Caco-2 (cell line): ENCODE measurements around the gene EIF3D. TPM values are rescaled to one million over a fixed set of nuclear protein-coding genes. Genes with fewer than 3 reads are reported as not detected.
A peak's percentile ranks its signal among the peaks of the same experiment; 100 is the strongest.

Experiments used
- BruUV-seq: library from RNA; stranded (reverse); fragments of 400-500 nt; replicated peaks from 2 replicates; lab custom pipeline; 2021; lab: Mats Ljungman, UMichigan
- CTCF ChIA-PET: fragments of 300-600 bp; sonication (Branson Sonifier 250); formaldehyde crosslinking; loops from one replicate; lab custom pipeline; 2022; ENCODE audit warnings: antibody characterized with exemption; lab: Charles Lee
- POLR2A ChIA-PET: fragments of 300-600 bp; sonication (Branson Sonifier 250); formaldehyde crosslinking; loops from one replicate; lab custom pipeline; 2022; ENCODE audit warnings: antibody characterized with exemption; lab: Charles Lee
- DNase-seq, 2 experiments: peaks; one replicate each; pipeline versions ENCODE4 v3.0.0 to v3.0.0-alpha.2; 2020 to 2022
- H3K27me3 ChIP-seq: replicated peaks from 2 replicates; pipeline ENCODE4 v1.6.0; 2011; ENCODE audit warnings: low read length; ENCODE audit not compliant: control insufficient read depth, insufficient read depth
- H3K36me3 ChIP-seq: 2 replicates; pipeline ENCODE4 v1.5.1; 2011; ENCODE audit warnings: low read length; ENCODE audit not compliant: control insufficient read depth, insufficient read depth
- H3K4me1 ChIP-seq: fragments of 250-450 bp; sonication (Bioruptor Pico); 2 replicates; pipeline ENCODE4 v1.5.1; 2020; ENCODE audit warnings: mild to moderate bottlenecking
- H3K4me3 ChIP-seq: 2 replicates; pipeline ENCODE4 v1.5.1; 2011; ENCODE audit warnings: low read depth, mild to moderate bottlenecking, control low read depth, low read length
- H3K9me3 ChIP-seq: fragments of 250-450 bp; sonication (Bioruptor Pico); 2 replicates; pipeline ENCODE4 v1.5.1; 2020; ENCODE audit warnings: mild to moderate bottlenecking, moderate library complexity
- H3K27ac Mint-ChIP-seq: one replicate; pipeline ENCODE4 v1.8.0; 2022; ENCODE audit warnings: mixed read lengths; ENCODE audit not compliant: unreplicated experiment
- H3K27me3 Mint-ChIP-seq: one replicate; pipeline ENCODE4 v1.8.0; 2022; ENCODE audit warnings: mixed read lengths; ENCODE audit not compliant: insufficient read depth, unreplicated experiment
- H3K36me3 Mint-ChIP-seq: one replicate; pipeline ENCODE4 v1.8.0; 2022; ENCODE audit warnings: mild to moderate bottlenecking, mixed read lengths; ENCODE audit not compliant: insufficient read depth, unreplicated experiment
- H3K4me1 Mint-ChIP-seq: one replicate; pipeline ENCODE4 v1.8.0; 2022; ENCODE audit warnings: low read depth, mixed read lengths; ENCODE audit not compliant: unreplicated experiment
- H3K4me3 Mint-ChIP-seq: one replicate; pipeline ENCODE4 v1.8.0; 2022; ENCODE audit warnings: mild to moderate bottlenecking, moderate library complexity, mixed read lengths; ENCODE audit not compliant: unreplicated experiment
- H3K9me3 Mint-ChIP-seq: one replicate; pipeline ENCODE4 v1.8.0; 2022; ENCODE audit warnings: mixed read lengths; ENCODE audit not compliant: unreplicated experiment
- intact Hi-C: fragments of 100-400 bp; cut with micrococcal nuclease; formaldehyde crosslinking; loops from one replicate; pipeline ENCODE4 v1.10.0; 2022; ENCODE audit not compliant: unreplicated experiment
- total RNA-seq: library from RNA; stranded (reverse); gene quantifications from 2 replicates; pipeline ENCODE4 v1.2.3, GENCODE V29; 2022
- TF ChIP-seq, protein P1 (sequence below), 2 experiments: fragments of 200-600 bp in 1 of 2; IDR thresholded peaks; 1 replicate in 1 of 2; 2 replicates in 1 of 2; pipeline versions ENCODE4 v1.5.1 to v1.8.0; 2011 to 2022; ENCODE audit warnings: antibody characterized with exemption in 1 of 2, control low read depth in 1 of 2, inconsistent platforms in 1 of 2, low read depth in 1 of 2, low read length in 1 of 2, mild to moderate bottlenecking in 1 of 2, moderate library complexity in 1 of 2; ENCODE audit not compliant: insufficient read depth in 1 of 2, severe bottlenecking in 1 of 2, unreplicated experiment in 1 of 2

EIF3D gene
- total RNA-seq, 1 experiment from 2014 or later = 250 TPM

DNA sequence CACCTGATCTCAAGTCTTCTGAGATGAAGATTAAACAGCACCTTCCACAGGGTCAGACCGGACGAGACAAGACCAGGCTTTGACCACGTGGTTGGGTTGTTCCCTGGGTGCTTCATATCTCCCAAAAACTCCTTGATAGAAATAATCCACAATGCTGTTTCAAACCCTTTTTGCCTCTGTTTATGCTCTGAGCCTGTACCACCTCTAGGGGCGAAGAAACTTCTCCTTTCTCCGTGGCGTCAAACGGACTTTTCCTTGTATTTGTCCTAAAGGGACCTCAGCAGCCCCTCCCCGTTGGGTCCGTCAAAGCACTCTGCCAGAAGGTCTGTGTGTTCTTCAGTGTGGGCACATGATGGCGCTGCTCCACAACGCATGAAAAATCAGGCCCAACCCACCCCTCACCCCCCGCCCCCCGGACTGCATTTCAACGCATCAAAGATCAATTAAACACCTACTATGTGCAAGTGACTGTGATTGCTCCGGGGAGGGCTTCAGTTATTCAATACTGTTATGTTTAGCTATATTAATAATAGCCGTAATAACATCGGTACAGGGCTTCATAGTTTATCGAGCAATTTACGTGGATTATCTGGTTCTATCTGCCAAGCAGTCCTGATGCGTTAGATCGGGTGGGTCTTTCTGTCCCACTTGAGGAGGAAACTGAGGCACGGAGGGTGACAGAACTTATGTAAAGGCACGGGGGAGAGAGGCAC is 17.3 kb upstream of the EIF3D start:
- intact Hi-C loops = no loop called here
- no peaks in the 10 kb centered on the region for H3K9me3 Mint-ChIP-seq
- peaks cover 2% of the 10 kb centered on the region for H3K4me1 ChIP-seq
- POLR2A ChIA-PET = interaction anchor here (0.9 kb wide), 1 partner anchor 17 kb away, joined by 7 read pairs; the partner anchor contains the start of gene EIF3D
- no peaks in the 10 kb centered on the region for H3K9me3 ChIP-seq
- CTCF ChIA-PET = interaction anchor here (0.6 to 1.3 kb wide), 2 partner anchors 229 to 310 kb away, joined by 3 to 7 read pairs; no protein-coding TSS in a partner anchor
- H3K36me3 ChIP-seq = no peaks in the 10 kb centered on the region
- peak; percentile 68 to 72 for DNase-seq
- TF ChIP-seq, protein P1, sequence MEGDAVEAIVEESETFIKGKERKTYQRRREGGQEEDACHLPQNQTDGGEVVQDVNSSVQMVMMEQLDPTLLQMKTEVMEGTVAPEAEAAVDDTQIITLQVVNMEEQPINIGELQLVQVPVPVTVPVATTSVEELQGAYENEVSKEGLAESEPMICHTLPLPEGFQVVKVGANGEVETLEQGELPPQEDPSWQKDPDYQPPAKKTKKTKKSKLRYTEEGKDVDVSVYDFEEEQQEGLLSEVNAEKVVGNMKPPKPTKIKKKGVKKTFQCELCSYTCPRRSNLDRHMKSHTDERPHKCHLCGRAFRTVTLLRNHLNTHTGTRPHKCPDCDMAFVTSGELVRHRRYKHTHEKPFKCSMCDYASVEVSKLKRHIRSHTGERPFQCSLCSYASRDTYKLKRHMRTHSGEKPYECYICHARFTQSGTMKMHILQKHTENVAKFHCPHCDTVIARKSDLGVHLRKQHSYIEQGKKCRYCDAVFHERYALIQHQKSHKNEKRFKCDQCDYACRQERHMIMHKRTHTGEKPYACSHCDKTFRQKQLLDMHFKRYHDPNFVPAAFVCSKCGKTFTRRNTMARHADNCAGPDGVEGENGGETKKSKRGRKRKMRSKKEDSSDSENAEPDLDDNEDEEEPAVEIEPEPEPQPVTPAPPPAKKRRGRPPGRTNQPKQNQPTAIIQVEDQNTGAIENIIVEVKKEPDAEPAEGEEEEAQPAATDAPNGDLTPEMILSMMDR (IDR thresholded peaks at IDR 0.05; ENCODE audit: insufficient read depth in 1 of 2, low read depth in 1 of 2, low read length in 1 of 2, severe bottlenecking in 1 of 2, unreplicated experiment in 1 of 2) = peak; percentile 69 to 74
- peaks cover 6% of the 10 kb centered on the region for H3K27me3 Mint-ChIP-seq
- no peaks in the 10 kb centered on the region for H3K27me3 ChIP-seq
- no peak overlapping the region for H3K27ac Mint-ChIP-seq
- H3K36me3 Mint-ChIP-seq = no peaks in the 10 kb centered on the region
- peak overlapping the region; percentile 60 for H3K4me3 Mint-ChIP-seq
- peaks cover 10% of the 10 kb centered on the region for H3K4me1 Mint-ChIP-seq
- no peak overlapping the region for H3K4me3 ChIP-seq
- BruUV-seq = no TSS peak

DNA sequence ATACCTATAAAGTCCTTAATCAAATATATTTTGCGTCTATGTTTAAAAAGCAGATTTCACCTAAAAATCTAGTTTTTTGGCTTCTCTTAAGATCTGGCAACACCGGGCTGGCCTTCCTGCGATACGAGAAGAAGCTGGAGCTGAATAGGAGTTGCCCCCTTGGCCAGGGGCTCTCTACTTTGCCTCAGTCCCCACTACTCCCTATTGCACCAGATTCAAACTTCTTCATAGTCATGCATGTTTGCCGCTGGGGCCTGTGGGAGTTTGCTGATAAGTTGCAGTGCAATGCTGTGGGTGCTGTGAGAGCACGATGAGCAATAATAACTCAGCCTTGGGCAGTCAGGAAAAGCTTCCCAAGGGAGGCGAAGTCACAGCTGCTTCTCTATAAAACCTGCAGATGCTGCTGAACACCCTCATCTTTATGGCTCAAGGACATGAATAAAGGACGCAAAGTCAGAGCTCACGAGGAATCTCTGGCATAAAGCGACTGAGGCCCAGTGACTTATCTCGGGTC is 15.2 kb upstream of the EIF3D start:
- Histone ChIP-seq H3K27me3 (no peaks in the 10 kb centered on the region), H3K4me3 (no peak overlapping the region), H3K36me3 (no peaks in the 10 kb centered on the region), H3K9me3 (no peaks in the 10 kb centered on the region), H3K4me1 (peaks cover 8% of the 10 kb centered on the region)
- intact Hi-C loops = no loop called here
- TF ChIP-seq, protein P1 (IDR thresholded peaks at IDR 0.05; ENCODE audit: insufficient read depth in 1 of 2, low read depth in 1 of 2, low read length in 1 of 2, severe bottlenecking in 1 of 2, unreplicated experiment in 1 of 2) = no peak
- Mint-ChIP-seq H3K27ac (no peak overlapping the region), H3K36me3 (no peaks in the 10 kb centered on the region), H3K4me3 (no peak overlapping the region), H3K4me1 (peaks cover 10% of the 10 kb centered on the region), H3K9me3 (no peaks in the 10 kb centered on the region), H3K27me3 (peaks cover 3% of the 10 kb centered on the region)
- ChIA-PET POLR2A (no interaction called here), CTCF (no interaction called here)
- DNase-seq = no peak
- no TSS peak for BruUV-seq

DNA sequence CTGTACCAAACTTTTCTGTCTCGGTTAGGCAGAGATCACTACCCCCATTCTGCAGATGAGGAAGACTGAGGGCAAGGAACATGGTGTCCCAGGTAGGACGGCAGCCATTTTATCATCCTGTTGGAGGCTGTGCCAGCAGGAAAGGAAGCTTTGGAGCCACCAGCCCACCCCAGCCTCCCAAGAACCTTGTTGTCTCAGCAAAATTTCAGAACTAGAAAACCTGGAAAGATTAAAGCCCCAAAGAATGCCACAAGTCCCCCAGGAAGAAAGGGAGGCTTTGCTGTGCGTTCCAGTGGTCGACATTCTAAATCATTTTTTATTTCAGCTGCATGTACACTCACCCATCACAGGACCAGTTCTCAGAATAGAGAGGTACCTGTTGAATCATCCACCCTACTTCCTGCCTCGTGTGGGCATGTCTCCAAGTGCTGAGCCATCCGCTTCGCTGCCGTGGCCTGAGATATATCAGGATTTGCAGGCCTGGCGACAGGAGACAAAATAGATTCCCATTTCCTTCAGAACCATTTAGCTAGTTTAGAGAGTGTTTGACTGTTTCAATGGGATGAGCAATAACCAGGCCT is 13.0 kb upstream of the EIF3D start:
- Mint-ChIP-seq H3K9me3 (no peaks in the 10 kb centered on the region), H3K4me3 (no peak overlapping the region), H3K4me1 (peaks cover 10% of the 10 kb centered on the region), H3K36me3 (no peaks in the 10 kb centered on the region), H3K27ac (no peak overlapping the region), H3K27me3 (no peaks in the 10 kb centered on the region)
- peaks cover 8% of the 10 kb centered on the region for H3K4me1 ChIP-seq
- DNase-seq = no peak
- no TSS peak for BruUV-seq
- H3K27me3 ChIP-seq = no peaks in the 10 kb centered on the region
- no peak overlapping the region for H3K4me3 ChIP-seq
- H3K9me3 ChIP-seq = no peaks in the 10 kb centered on the region
- TF ChIP-seq, protein P1 (IDR thresholded peaks at IDR 0.05; ENCODE audit: insufficient read depth in 1 of 2, low read depth in 1 of 2, low read length in 1 of 2, severe bottlenecking in 1 of 2, unreplicated experiment in 1 of 2) = no peak
- H3K36me3 ChIP-seq = no peaks in the 10 kb centered on the region
- CTCF ChIA-PET = no interaction called here
- POLR2A ChIA-PET = no interaction called here
- intact Hi-C loops = no loop called here
